Renal cortical epithelial cell (primary cell): ENCODE measurements around the gene SH3BP1. TPM values are rescaled to one million over a fixed set of nuclear protein-coding genes. Genes with fewer than 3 reads are reported as not detected.

Experiments used
- DNase-seq: peaks from one replicate; pipeline ENCODE4 v3.0.0-alpha.2; 2011; ENCODE audit warnings: low read depth
- total RNA-seq: library from RNA; depleted of rRNA; stranded (reverse); fragments of >200 nt; gene quantifications from 2 replicates; pipeline ENCODE4 v1.2.3, GENCODE V29; 2014

SH3BP1 gene
- total RNA-seq, 1 donor from 2014 or later: 8.1 TPM

GRCh38 chr22:37659066-37659896, 19.8 kb downstream of the SH3BP1 start:
- DNase-seq: no peak

- no peak for DNase-seq
These were observed 20.6 kb downstream of the SH3BP1 start for GRCh38 chr22:37659897-37660708.

- no peak for DNase-seq
These were observed 21.2 kb downstream of the SH3BP1 start for GRCh38 chr22:37660709-37661045.

- peak; percentile 37 for DNase-seq
These were observed 21.9 kb downstream of the SH3BP1 start for GRCh38 chr22:37661160-37661924.

GRCh38 chr22:37662039-37662438, 22.6 kb downstream of the SH3BP1 start:
- DNase-seq: no peak

GRCh38 chr22:37663521-37664140, 24.2 kb downstream of the SH3BP1 start:
- no peak for DNase-seq

GRCh38 chr22:37664249-37665101, 25.0 kb downstream of the SH3BP1 start:
- DNase-seq: no peak

GRCh38 chr22:37665487-37665886, 26.0 kb downstream of the SH3BP1 start:
- no peak for DNase-seq

GRCh38 chr22:37669586-37669985, 30.1 kb downstream of the SH3BP1 start:
- peak; percentile 33 for DNase-seq

GRCh38 chr22:37672206-37672919, 32.9 kb downstream of the SH3BP1 start:
- DNase-seq: no peak

GRCh38 chr22:37672920-37673455, 33.5 kb downstream of the SH3BP1 start:
- DNase-seq: no peak

- DNase-seq: no peak
These were observed 34.8 kb downstream of the SH3BP1 start for GRCh38 chr22:37674248-37674647.

GRCh38 chr22:37674951-37675929, 35.8 kb downstream of the SH3BP1 start, which contains the start of gene LGALS1:
TSS of gene LGALS1 (plus strand) at chr22:37675636. CDS start at chr22:37675703, 67 bp downstream.
- DNase-seq: peak; percentile 70

- peak; percentile 16 for DNase-seq
These were observed 36.7 kb downstream of the SH3BP1 start for GRCh38 chr22:37675930-37676735.

- peak; percentile 80 for DNase-seq
These were observed 37.4 kb downstream of the SH3BP1 start for GRCh38 chr22:37676736-37677492.

- no peak for DNase-seq
These were observed 38.1 kb downstream of the SH3BP1 start for GRCh38 chr22:37677493-37677974.

GRCh38 chr22:37678372-37678771, 38.9 kb downstream of the SH3BP1 start:
- no peak for DNase-seq
